Measurements from ENCODE around the gene DOLPP1.

DOLPP1 gene

GRCh38 chr9:129095908-129096307, 15.0 kb downstream of the DOLPP1 start:
- H3K27ac ChIP-seq = no peak overlapping the region
- TF ChIP-seq CTCF (IDR thresholded peaks at IDR 0.05) (no peak), ZFX (IDR thresholded peaks at IDR 0.05; ENCODE audit: borderline replicate concordance) (no peak)

GRCh38 chr9:129097671-129098306, 16.9 kb downstream of the DOLPP1 start:
- no peak overlapping the region for H3K27ac ChIP-seq
- TF ChIP-seq CTCF (IDR thresholded peaks at IDR 0.05) = no peak
- TF ChIP-seq ZFX (IDR thresholded peaks at IDR 0.05; ENCODE audit: borderline replicate concordance) = no peak

GRCh38 chr9:129098328-129098727, 17.4 kb downstream of the DOLPP1 start:
- H3K27ac ChIP-seq = no peak overlapping the region
- TF ChIP-seq CTCF (IDR thresholded peaks at IDR 0.05) (no peak), ZFX (IDR thresholded peaks at IDR 0.05; ENCODE audit: borderline replicate concordance) (no peak)

- H3K27ac ChIP-seq = no peak overlapping the region
- TF ChIP-seq CTCF (IDR thresholded peaks at IDR 0.05) = no peak
- no peak for TF ChIP-seq ZFX (IDR thresholded peaks at IDR 0.05; ENCODE audit: borderline replicate concordance)
These were observed 19.7 kb downstream of the DOLPP1 start for GRCh38 chr9:129100383-129101169.

- TF ChIP-seq CTCF (IDR thresholded peaks at IDR 0.05) (no peak), ZFX (IDR thresholded peaks at IDR 0.05; ENCODE audit: borderline replicate concordance) (no peak)
- H3K27ac ChIP-seq = no peak overlapping the region
These were observed 20.4 kb downstream of the DOLPP1 start for GRCh38 chr9:129101279-129101678.

GRCh38 chr9:129102095-129102525, 21.2 kb downstream of the DOLPP1 start:
- no peak overlapping the region for H3K27ac ChIP-seq
- TF ChIP-seq CTCF (IDR thresholded peaks at IDR 0.05) (no peak), ZFX (IDR thresholded peaks at IDR 0.05; ENCODE audit: borderline replicate concordance) (no peak)
